Prostate gland (tissue), 2 donors: ENCODE data around the gene CEP41. TPM values are rescaled to one million over a fixed set of nuclear protein-coding genes. Genes with fewer than 3 reads are reported as not detected.

Source experiments
- DNase-seq: peaks from one replicate; pipeline ENCODE4 v3.0.0-alpha.2; 2019; ENCODE audit warnings: low spot score
- H3K27ac ChIP-seq, 2 donors: fragments of 200-600 bp; sonication (generic); 2 replicates each; pipeline ENCODE4 v1.5.1; 2017 to 2019
- H3K27me3 ChIP-seq: fragments of 200-600 bp; sonication (generic); replicated peaks from 2 replicates; pipeline ENCODE4 v1.5.1; 2019; ENCODE audit not compliant: insufficient read depth
- H3K36me3 ChIP-seq, 2 donors: fragments of 200-600 bp; sonication (generic); 1 replicate in 1 of 2; 2 replicates in 1 of 2; pipeline versions ENCODE4 v1.5.1 to v1.8.1; 2017 to 2019
- H3K4me1 ChIP-seq: fragments of 200-600 bp; sonication (generic); replicated peaks from 2 replicates; pipeline ENCODE4 v1.5.1; 2019
- H3K4me3 ChIP-seq, 2 donors: fragments of 200-600 bp; sonication (generic); 2 replicates each; pipeline ENCODE4 v1.5.1; 2017 to 2019
- H3K9me3 ChIP-seq: fragments of 200-600 bp; sonication (generic); 2 replicates; pipeline ENCODE4 v1.5.1; 2017
- POLR2A ChIP-seq: fragments of 450-650 bp; IDR thresholded peaks from one replicate; pipeline ENCODE4 v1.6.1; 2016; ENCODE audit warnings: antibody characterized with exemption, mild to moderate bottlenecking
- POLR2AphosphoS5 ChIP-seq: sonication (generic); formaldehyde crosslinking; IDR thresholded peaks from one replicate; pipeline ENCODE4 v1.6.1; 2017; ENCODE audit warnings: antibody characterized with exemption
- WGBS: methylation state at CpG from one replicate; pipeline ENCODE4 v1.1.5; 2018; 5-methylcytosine and 5-hydroxymethylcytosine counted together
- intact Hi-C: fragments of 100-400 bp; cut with DNase I; formaldehyde crosslinking; loops from one replicate; pipeline ENCODE4 v1.14.2; 2022
- total RNA-seq, 2 donors: library from RNA; depleted of rRNA; stranded (reverse); fragments of >200 nt; gene quantifications; one replicate each; pipeline ENCODE4 v1.1.0, GENCODE V29; 2016
- TF ChIP-seq, protein P1 (sequence below), 4 experiments: fragments of 200-600 bp in 2 of 4; fragments of 450-650 bp in 2 of 4; sonication (generic) in 2 of 4; IDR thresholded peaks; 1 replicate in 3 of 4; 2 replicates in 1 of 4; pipeline ENCODE4 v1.5.1; 2016 to 2019; ENCODE audit warnings: antibody characterized with exemption in 4 of 4, mild to moderate bottlenecking in 2 of 4, moderate library complexity in 2 of 4

The CEP41 gene
- total RNA-seq, 2 donors from 2014 or later = 6.6 to 16.2 TPM

DNA sequence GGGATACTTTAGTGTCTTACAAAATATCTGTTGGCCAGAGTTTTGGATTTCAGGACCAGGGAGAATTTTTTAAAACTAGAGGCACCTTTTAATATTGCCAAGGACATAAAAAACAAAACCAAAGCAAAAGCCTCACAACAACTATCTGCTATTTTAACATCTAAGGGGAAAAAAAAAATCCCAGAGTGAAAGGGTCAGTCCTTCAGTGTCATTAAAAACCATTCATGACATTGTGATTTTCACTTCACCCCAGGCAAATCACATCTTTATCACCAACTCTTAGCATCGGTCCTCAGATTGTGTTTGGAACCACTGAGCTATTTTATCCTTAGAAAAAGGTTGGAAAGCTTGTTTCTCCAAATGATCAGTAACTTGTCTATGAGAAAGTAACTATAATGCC lies 10.7 kb downstream of the CEP41 start:
- Histone ChIP-seq H3K4me3 (no peak overlapping the region), H3K4me1 (no peaks in the 10 kb centered on the region), H3K27ac (no peak overlapping the region), H3K36me3 (no peaks in the 10 kb centered on the region), H3K9me3 (no peaks in the 10 kb centered on the region), H3K27me3 (no peaks in the 10 kb centered on the region)
- TF ChIP-seq POLR2AphosphoS5 (no peak), POLR2A (no peak)
- TF ChIP-seq, protein P1, sequence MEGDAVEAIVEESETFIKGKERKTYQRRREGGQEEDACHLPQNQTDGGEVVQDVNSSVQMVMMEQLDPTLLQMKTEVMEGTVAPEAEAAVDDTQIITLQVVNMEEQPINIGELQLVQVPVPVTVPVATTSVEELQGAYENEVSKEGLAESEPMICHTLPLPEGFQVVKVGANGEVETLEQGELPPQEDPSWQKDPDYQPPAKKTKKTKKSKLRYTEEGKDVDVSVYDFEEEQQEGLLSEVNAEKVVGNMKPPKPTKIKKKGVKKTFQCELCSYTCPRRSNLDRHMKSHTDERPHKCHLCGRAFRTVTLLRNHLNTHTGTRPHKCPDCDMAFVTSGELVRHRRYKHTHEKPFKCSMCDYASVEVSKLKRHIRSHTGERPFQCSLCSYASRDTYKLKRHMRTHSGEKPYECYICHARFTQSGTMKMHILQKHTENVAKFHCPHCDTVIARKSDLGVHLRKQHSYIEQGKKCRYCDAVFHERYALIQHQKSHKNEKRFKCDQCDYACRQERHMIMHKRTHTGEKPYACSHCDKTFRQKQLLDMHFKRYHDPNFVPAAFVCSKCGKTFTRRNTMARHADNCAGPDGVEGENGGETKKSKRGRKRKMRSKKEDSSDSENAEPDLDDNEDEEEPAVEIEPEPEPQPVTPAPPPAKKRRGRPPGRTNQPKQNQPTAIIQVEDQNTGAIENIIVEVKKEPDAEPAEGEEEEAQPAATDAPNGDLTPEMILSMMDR (IDR thresholded peaks at IDR 0.05) = no peak
- no peak for DNase-seq
- intact Hi-C loops = no loop called here
- WGBS = 22% methylated on average over 1 of the region's 1 CpG

DNA sequence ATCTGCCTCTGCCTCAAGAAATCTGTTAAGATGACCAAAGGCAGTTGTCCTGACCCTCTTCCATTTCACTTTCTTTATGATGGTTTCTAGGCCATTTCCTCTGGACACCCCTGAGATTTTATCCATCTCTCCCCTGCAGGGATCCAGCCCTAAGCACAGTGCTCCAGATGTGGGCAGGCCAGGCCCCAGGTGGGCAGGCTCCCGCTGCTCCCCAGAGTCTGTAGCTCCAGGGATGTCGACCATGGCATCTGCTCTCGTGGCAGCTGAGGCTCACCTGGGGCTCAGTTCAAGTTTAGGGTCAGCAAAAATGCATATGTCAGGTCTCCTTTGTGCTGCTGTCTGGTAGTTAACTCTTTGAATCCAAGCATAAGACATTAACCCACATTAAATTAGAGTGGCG lies 11.8 kb downstream of the CEP41 start:
- Histone ChIP-seq H3K4me1 (no peaks in the 10 kb centered on the region), H3K36me3 (no peaks in the 10 kb centered on the region), H3K4me3 (no peak overlapping the region), H3K27me3 (no peaks in the 10 kb centered on the region), H3K9me3 (no peaks in the 10 kb centered on the region), H3K27ac (no peak overlapping the region)
- DNase-seq = no peak
- no peak for TF ChIP-seq POLR2AphosphoS5
- WGBS = 94% methylated on average over 4 of the region's 4 CpGs
- intact Hi-C loops = no loop called here

DNA sequence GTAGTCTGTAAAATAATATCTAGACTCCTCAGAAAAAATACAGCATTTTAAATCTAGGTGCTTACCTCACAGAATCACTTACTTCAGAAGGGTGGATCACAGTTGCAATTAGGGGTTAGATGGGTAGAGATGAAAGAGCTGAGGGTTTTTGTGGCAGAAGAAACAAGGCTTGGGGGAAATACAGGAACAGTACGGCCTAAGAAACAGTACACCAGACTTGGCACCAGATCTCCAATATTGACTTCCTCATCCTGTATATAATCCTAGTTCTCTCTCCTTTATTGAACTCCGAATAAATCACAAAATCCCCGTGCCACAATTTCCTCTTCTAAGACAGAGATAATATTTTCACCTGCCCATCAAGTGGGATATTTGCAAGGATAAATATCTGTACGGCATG lies 14.3 kb downstream of the CEP41 start:
- no peaks in the 10 kb centered on the region for H3K4me1 ChIP-seq
- no peak overlapping the region for H3K4me3 ChIP-seq
- 49% methylated on average over 4 of the region's 4 CpGs for WGBS
- TF ChIP-seq POLR2A (no peak), POLR2AphosphoS5 (no peak)
- TF ChIP-seq, protein P1 (IDR thresholded peaks at IDR 0.05) = no peak
- no peaks in the 10 kb centered on the region for H3K27me3 ChIP-seq
- no peak for DNase-seq
- intact Hi-C loops = no loop called here
- H3K36me3 ChIP-seq = no peaks in the 10 kb centered on the region
- H3K9me3 ChIP-seq = no peaks in the 10 kb centered on the region
- H3K27ac ChIP-seq = no peak overlapping the region

DNA sequence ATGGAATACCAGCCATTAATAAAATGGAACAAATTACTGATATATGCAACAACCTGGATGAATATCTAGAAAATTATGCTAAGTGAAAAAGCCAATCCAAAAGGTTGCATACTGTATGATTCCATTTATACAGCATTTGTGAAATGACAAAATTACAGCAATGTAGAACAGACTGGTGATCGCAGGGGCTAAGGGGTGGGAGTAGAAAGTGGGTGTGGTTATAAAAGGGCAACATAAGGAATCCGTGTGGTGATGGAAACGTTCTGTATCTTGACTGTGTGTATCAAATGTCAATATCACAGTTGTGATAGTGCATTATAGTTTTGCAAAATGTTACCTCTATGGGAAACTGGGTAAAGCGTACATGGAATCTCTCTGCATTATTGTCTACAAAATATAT lies 15.0 kb downstream of the CEP41 start:
- no peaks in the 10 kb centered on the region for H3K9me3 ChIP-seq
- no peaks in the 10 kb centered on the region for H3K36me3 ChIP-seq
- no peaks in the 10 kb centered on the region for H3K4me1 ChIP-seq
- no peak for DNase-seq
- H3K27ac ChIP-seq = no peak overlapping the region
- intact Hi-C loops = no loop called here
- WGBS = 81% methylated on average over 4 of the region's 4 CpGs
- TF ChIP-seq, protein P1 (IDR thresholded peaks at IDR 0.05) = no peak
- TF ChIP-seq POLR2AphosphoS5 (no peak), POLR2A (no peak)
- no peak overlapping the region for H3K4me3 ChIP-seq
- H3K27me3 ChIP-seq = no peaks in the 10 kb centered on the region

DNA sequence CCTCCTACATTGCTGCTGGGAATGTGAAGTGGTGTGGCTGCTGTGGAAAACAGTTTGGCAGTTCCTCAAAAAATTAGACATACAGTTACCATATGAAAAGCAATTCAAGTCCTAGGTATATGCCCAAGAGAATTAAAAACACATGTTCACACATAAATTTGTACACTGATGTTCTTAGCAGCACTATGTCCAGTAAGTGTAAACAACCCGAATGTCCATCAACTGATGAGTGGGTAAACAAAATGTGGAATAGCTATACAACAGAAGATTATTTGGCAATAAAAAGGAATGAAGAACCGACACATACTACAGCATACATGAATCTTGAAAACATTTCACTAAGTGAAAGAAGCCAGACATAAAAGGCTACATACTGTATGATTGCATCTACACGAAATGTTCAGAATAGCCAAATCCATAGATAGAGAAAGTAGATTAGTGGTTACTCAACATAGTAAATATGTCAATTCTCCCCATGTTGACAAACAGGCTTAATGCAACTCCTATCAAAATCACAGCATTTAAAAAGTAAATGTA lies 17.2 kb downstream of the CEP41 start:
- 85% methylated on average over 3 of the region's 3 CpGs for WGBS
- Histone ChIP-seq H3K27ac (no peak overlapping the region), H3K27me3 (no peaks in the 10 kb centered on the region), H3K36me3 (no peaks in the 10 kb centered on the region), H3K4me1 (no peaks in the 10 kb centered on the region), H3K9me3 (no peaks in the 10 kb centered on the region), H3K4me3 (no peak overlapping the region)
- intact Hi-C loops = no loop called here
- no peak for TF ChIP-seq POLR2A
- no peak for TF ChIP-seq POLR2AphosphoS5
- TF ChIP-seq, protein P1 (IDR thresholded peaks at IDR 0.05) = no peak
- no peak for DNase-seq
